Left ventricle myocardium inferior (tissue), 1 donor: ENCODE results near the gene DCT. TPM values are rescaled to one million over a fixed set of nuclear protein-coding genes. Genes with fewer than 3 reads are reported as not detected.

Experiments
- DNase-seq: peaks from one replicate; pipeline ENCODE4 v3.0.0-alpha.2; 2020
- H3K27ac ChIP-seq: fragments of 200-600 bp; replicated peaks from 2 replicates; pipeline ENCODE4 v1.8.0; 2021
- H3K27me3 ChIP-seq: fragments of 200-600 bp; 2 replicates; pipeline ENCODE4 v1.8.0; 2021; ENCODE audit warnings: low read depth
- H3K36me3 ChIP-seq: fragments of 200-600 bp; 2 replicates; pipeline ENCODE4 v1.8.0; 2021
- H3K4me1 ChIP-seq: fragments of 200-600 bp; 2 replicates; pipeline ENCODE4 v1.8.0; 2021
- H3K4me3 ChIP-seq: fragments of 200-600 bp; 2 replicates; pipeline ENCODE4 v1.8.0; 2021; ENCODE audit warnings: mild to moderate bottlenecking, moderate library complexity
- H3K9me3 ChIP-seq: fragments of 200-600 bp; replicated peaks from 2 replicates; pipeline ENCODE4 v1.8.0; 2021
- CTCF ChIP-seq: fragments of 200-600 bp; IDR thresholded peaks from 2 replicates; pipeline ENCODE4 v1.8.0; 2021; ENCODE audit warnings: antibody characterized with exemption, mild to moderate bottlenecking, borderline replicate concordance
- intact Hi-C: fragments of 100-400 bp; cut with micrococcal nuclease; formaldehyde crosslinking; loops from one replicate; pipeline ENCODE4 v1.11.0; 2022
- total RNA-seq: library from RNA; stranded (reverse); fragmentation: NEBNext Ultra II Directional; extraction: Animal tissue kit (Norgen Biotek cat#: 25700); gene quantifications from one replicate; pipeline ENCODE4 v1.2.1, GENCODE V29; 2021
- donor health status: DM: no; HTN: yes; CAD: no; lungs with severe emphysema.

The DCT gene
- total RNA-seq, 1 donor from 2014 or later: 0.16 TPM

GRCh38 chr13:94399812-94400211, 79.7 kb downstream of the DCT start:
- Histone ChIP-seq H3K36me3 (no peaks in the 10 kb centered on the region), H3K27me3 (no peaks in the 10 kb centered on the region), H3K4me1 (peaks cover 6% of the 10 kb centered on the region), H3K27ac (no peak overlapping the region), H3K4me3 (no peak overlapping the region), H3K9me3 (no peaks in the 10 kb centered on the region)
- DNase-seq: no peak
- intact Hi-C loops: no loop called here
- no peak for TF ChIP-seq CTCF

DNA sequence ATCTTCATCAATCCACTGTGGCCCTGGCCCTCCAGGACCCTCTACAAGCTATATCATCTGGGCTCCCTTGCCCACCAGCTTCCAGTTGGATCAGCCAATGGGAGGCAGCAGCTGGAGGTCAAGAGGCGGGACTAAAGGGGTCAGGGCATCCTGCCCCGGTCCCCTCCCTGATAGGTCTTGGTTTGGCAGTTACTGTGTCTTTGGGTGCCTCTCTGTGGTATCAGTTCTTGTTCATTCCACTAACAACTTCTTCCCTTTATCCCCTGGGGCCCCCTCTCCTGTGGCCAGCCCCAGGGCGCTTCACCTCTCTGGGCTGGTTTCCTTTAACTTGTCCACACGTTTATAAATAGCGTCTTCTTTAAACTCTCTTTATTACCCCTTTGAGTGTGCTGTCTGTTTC, 83.6 kb downstream of the DCT start:
- no peak for TF ChIP-seq CTCF
- Histone ChIP-seq H3K4me1 (peaks cover 6% of the 10 kb centered on the region), H3K9me3 (no peaks in the 10 kb centered on the region), H3K4me3 (no peak overlapping the region), H3K36me3 (no peaks in the 10 kb centered on the region), H3K27ac (peak overlapping the region; percentile 16), H3K27me3 (no peaks in the 10 kb centered on the region)
- intact Hi-C loops: no loop called here
- no peak for DNase-seq

DNA sequence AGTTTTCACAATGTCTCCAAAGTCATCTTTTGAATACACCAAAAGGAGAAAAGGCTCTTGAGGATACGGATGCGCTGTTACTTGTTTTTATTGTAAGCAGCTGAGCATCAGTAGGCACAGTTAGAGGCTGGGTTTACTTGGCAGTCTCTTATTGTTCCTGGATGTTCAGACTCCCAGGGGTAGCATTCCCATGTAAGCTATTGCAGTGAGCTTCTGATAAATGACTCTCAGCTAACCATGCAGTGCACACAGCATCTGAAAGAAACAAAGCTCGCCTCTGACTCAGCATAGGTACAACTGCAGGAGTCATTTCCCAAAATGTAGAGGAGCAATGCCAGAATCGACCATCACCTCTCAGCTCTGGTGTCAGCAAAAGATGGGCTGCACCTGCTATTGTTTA, 84.8 kb downstream of the DCT start:
- no peak for TF ChIP-seq CTCF
- Histone ChIP-seq H3K36me3 (no peaks in the 10 kb centered on the region), H3K27ac (no peak overlapping the region), H3K27me3 (no peaks in the 10 kb centered on the region), H3K9me3 (no peaks in the 10 kb centered on the region), H3K4me3 (no peak overlapping the region), H3K4me1 (peaks cover 6% of the 10 kb centered on the region)
- intact Hi-C loops: no loop called here
- no peak for DNase-seq

GRCh38 chr13:94390881-94391280, 88.6 kb downstream of the DCT start:
- no peaks in the 10 kb centered on the region for H3K9me3 ChIP-seq
- intact Hi-C loops: no loop called here
- H3K36me3 ChIP-seq: no peaks in the 10 kb centered on the region
- TF ChIP-seq CTCF: no peak
- no peaks in the 10 kb centered on the region for H3K27me3 ChIP-seq
- H3K4me3 ChIP-seq: no peak overlapping the region
- peaks cover 4% of the 10 kb centered on the region for H3K4me1 ChIP-seq
- H3K27ac ChIP-seq: no peak overlapping the region
- no peak for DNase-seq

GRCh38 chr13:94389604-94390351, 89.7 kb downstream of the DCT start:
- H3K4me3 ChIP-seq: no peak overlapping the region
- no peak for DNase-seq
- intact Hi-C loops: no loop called here
- TF ChIP-seq CTCF: no peak
- no peak overlapping the region for H3K27ac ChIP-seq
- H3K9me3 ChIP-seq: no peaks in the 10 kb centered on the region
- no peaks in the 10 kb centered on the region for H3K36me3 ChIP-seq
- no peaks in the 10 kb centered on the region for H3K4me1 ChIP-seq
- H3K27me3 ChIP-seq: no peaks in the 10 kb centered on the region
